NCI-H2171 (cell line): Measurements from ENCODE around the gene AVEN.

ENCODE experiments used
- DNase-seq: peaks from one replicate; lab custom pipeline; 2025; lab: John Stamatoyannopoulos, UW

AVEN gene

GRCh38 chr15:33913459-33913858 lies 125.5 kb downstream of the AVEN start:
- no peak for DNase-seq

GRCh38 chr15:33912326-33912725 lies 126.7 kb downstream of the AVEN start:
- DNase-seq = no peak

GRCh38 chr15:33910741-33911140 lies 128.3 kb downstream of the AVEN start:
- DNase-seq = no peak

- no peak for DNase-seq
Observed at GRCh38 chr15:33908406-33908805, 130.6 kb downstream of the AVEN start.

GRCh38 chr15:33907326-33907725 lies 131.7 kb downstream of the AVEN start:
- no peak for DNase-seq

- DNase-seq = no peak
Observed at GRCh38 chr15:33903661-33904060, 135.3 kb downstream of the AVEN start.

- DNase-seq = no peak
Observed at GRCh38 chr15:33902043-33902442, 137.0 kb downstream of the AVEN start.

GRCh38 chr15:33894193-33894592 lies 144.8 kb downstream of the AVEN start:
- no peak for DNase-seq

- peak; percentile 81 for DNase-seq
Observed at GRCh38 chr15:33888176-33888575, 150.8 kb downstream of the AVEN start.

- DNase-seq = no peak
Observed at GRCh38 chr15:33882921-33883320, 156.1 kb downstream of the AVEN start.

GRCh38 chr15:33874156-33874555 lies 164.8 kb downstream of the AVEN start:
- no peak for DNase-seq

GRCh38 chr15:33872416-33873106 lies 166.4 kb downstream of the AVEN start:
- no peak for DNase-seq

- DNase-seq = no peak
Observed at GRCh38 chr15:33871980-33872379, 167.0 kb downstream of the AVEN start.

- no peak for DNase-seq
Observed at GRCh38 chr15:33866101-33866737, 172.8 kb downstream of the AVEN start.

GRCh38 chr15:33865416-33865815 lies 173.6 kb downstream of the AVEN start:
- DNase-seq = no peak

- DNase-seq = no peak
Observed at GRCh38 chr15:33864360-33865075, 174.5 kb downstream of the AVEN start.

- no peak for DNase-seq
Observed at GRCh38 chr15:33860754-33861153, 178.2 kb downstream of the AVEN start.

GRCh38 chr15:33859992-33860545 lies 178.9 kb downstream of the AVEN start:
- DNase-seq = no peak

GRCh38 chr15:33858836-33859235 lies 180.2 kb downstream of the AVEN start:
- no peak for DNase-seq

- no peak for DNase-seq
Observed at GRCh38 chr15:33857726-33858125, 181.3 kb downstream of the AVEN start.

- no peak for DNase-seq
Observed at GRCh38 chr15:33852570-33852969, 186.4 kb downstream of the AVEN start.

GRCh38 chr15:33852094-33852493 lies 186.9 kb downstream of the AVEN start:
- no peak for DNase-seq

- no peak for DNase-seq
Observed at GRCh38 chr15:33851079-33851478, 187.9 kb downstream of the AVEN start.
